Adrenal gland (tissue), 12 donors: Measurements from ENCODE around the gene OTOP3. TPM values are rescaled to one million over a fixed set of nuclear protein-coding genes. Genes with fewer than 3 reads are reported as not detected.

Source experiments
- DNase-seq, 7 donors: peaks; one replicate each; pipeline ENCODE4 v3.0.0-alpha.2; 2019 to 2020
- H3K27ac ChIP-seq, 5 donors: fragments of 200-600 bp; sonication (generic) in 4 of 5; 1 replicate in 3 of 5; 2 replicates in 2 of 5; pipeline versions ENCODE4 v1.5.1 to v1.8.0; 2016 to 2020; ENCODE audit warnings: mild to moderate bottlenecking in 1 of 5
- H3K27me3 ChIP-seq: fragments of 200-600 bp; 2 replicates; pipeline ENCODE4 v1.8.0; 2021
- H3K36me3 ChIP-seq, 2 donors: fragments of 200-600 bp; replicated peaks in 1 of 2; 1 replicate in 1 of 2; 2 replicates in 1 of 2; pipeline versions ENCODE4 v1.5.1 to v1.8.0; 2018 to 2022
- H3K4me1 ChIP-seq, 2 donors: fragments of 200-600 bp; replicated peaks in 1 of 2; 1 replicate in 1 of 2; 2 replicates in 1 of 2; pipeline versions ENCODE4 v1.5.1 to v1.8.0; 2018 to 2021
- H3K4me3 ChIP-seq, 4 donors: fragments of 200-600 bp; sonication (generic) in 3 of 4; one replicate each; pipeline ENCODE4 v1.5.1; 2016 to 2018
- H3K9me3 ChIP-seq, 3 donors: fragments of 200-600 bp; sonication (generic) in 1 of 3; replicated peaks in 1 of 3; 1 replicate in 2 of 3; 2 replicates in 1 of 3; pipeline versions ENCODE4 v1.5.1 to v1.8.0; 2016 to 2021
- CTCF ChIP-seq, 6 experiments: fragments of 450-650 bp in 4 of 6; fragments of 200-600 bp in 2 of 6; sonication (generic) in 1 of 6; IDR thresholded peaks; 1 replicate in 5 of 6; 2 replicates in 1 of 6; pipeline versions ENCODE4 v1.5.1 to v1.8.0; 2016 to 2021; ENCODE audit warnings: antibody characterized with exemption in 6 of 6, mild to moderate bottlenecking in 2 of 6, moderate library complexity in 1 of 6
- POLR2A ChIP-seq, 2 donors: fragments of 450-650 bp; IDR thresholded peaks; one replicate each; pipeline ENCODE4 v1.6.1; 2017; ENCODE audit warnings: antibody characterized with exemption in 2 of 2, mild to moderate bottlenecking in 2 of 2, moderate library complexity in 1 of 2
- WGBS, 4 donors: extraction: QIAGEN DNeasy Blood & Tissue Kit in 2 of 4; methylation state at CpG; one replicate each; pipeline versions ENCODE4 v1.1.5 to v1.1.7; 2013 to 2017; 5-methylcytosine and 5-hydroxymethylcytosine counted together
- intact Hi-C, 2 donors: fragments of 100-400 bp; cut with DNase I; formaldehyde crosslinking; loops; one replicate each; pipeline versions ENCODE4 v1.14.1 to v1.15.0; 2022 to 2023
- polyA plus RNA-seq, 3 donors: library from polyadenylated mRNA; stranded (reverse); fragments of 200-250 nt in 2 of 3; fragments of 350-450 nt in 1 of 3; fragmentation: Illumina TruSeq in 1 of 3; extraction: RNeasy Lipid Tissue Mini Kit (QIAGEN cat#74804) in 1 of 3; gene quantifications; one replicate each; pipeline ENCODE4 v1.2.3, GENCODE V29; 2013 to 2014
- total RNA-seq, 9 donors: library from RNA; depleted of rRNA in 4 of 9; stranded (reverse); fragments of >200 nt in 4 of 9; fragments of 120-200 nt in 1 of 9; fragmentation: NEBNext Ultra II Directional in 1 of 9; extraction: Animal tissue kit (Norgen Biotek cat#: 25700) in 1 of 9; gene quantifications; one replicate each; pipeline versions ENCODE4 v1.1.0 to v1.2.4, GENCODE V29; 2013 to 2023
- donor health status: healthy with polysubstance abuse.
- donor health status: Bipolar disorder and iron deficiency.
- donor health status: DM: yes; HTN: yes; CAD: no.
- donor health status: DM: no; HTN: no; CAD: no.
- donor health status: DM: no; HTN: no; CAD: no.
- donor health status: DM: yes; HTN: yes; CAD: no.

The OTOP3 gene
- total and polyA plus RNA-seq, 12 donors: not detected

GRCh38 chr17:74921769-74922168 lies 13.9 kb upstream of the OTOP3 start:
- WGBS, 4 donors: 82 to 96% (median 84%) methylated on average over 2 of the region's 2 CpGs
- DNase-seq: no peak
- peaks cover 13 to 20% of the 10 kb centered on the region in 2 donors for H3K4me1 ChIP-seq
- H3K36me3 ChIP-seq: no peaks in the 10 kb centered on the region
- H3K9me3 ChIP-seq: no peaks in the 10 kb centered on the region
- H3K27ac ChIP-seq: no peak overlapping the region
- TF ChIP-seq CTCF (IDR thresholded peaks at IDR 0.05) (no peak), POLR2A (IDR thresholded peaks at IDR 0.05) (no peak)
- H3K27me3 ChIP-seq: peaks cover 24% of the 10 kb centered on the region
- intact Hi-C loops: loop anchor here (5.0 kb wide), 1 partner anchor 36 kb away; no protein-coding TSS in a partner anchor
- H3K4me3 ChIP-seq: peak overlapping the region in 1 of 4 donors; percentile 65

GRCh38 chr17:74922172-74922571 lies 13.5 kb upstream of the OTOP3 start:
- peak in 6 of 7 donors; percentile 32 to 70 (median 53) for DNase-seq

GRCh38 chr17:74922694-74923537 lies 12.8 kb upstream of the OTOP3 start, which contains the start of gene USH1G:
TSS of gene USH1G (minus strand) at chr17:74923255. CDS start at chr17:74923073, 182 bp downstream.
- H3K27me3 ChIP-seq: peaks cover 24% of the 10 kb centered on the region
- WGBS, 4 donors: 3 to 23% (median 8%) methylated on average over 7 to 57 of the region's 57 CpGs
- peak in 3 of 7 donors; percentile 28 to 54 (median 43) for DNase-seq
- H3K4me1 ChIP-seq: peaks cover 13 to 20% of the 10 kb centered on the region in 2 donors
- H3K27ac ChIP-seq: no peak within 1 kb of the TSS
- no peaks in the 10 kb centered on the region for H3K9me3 ChIP-seq
- intact Hi-C loops: loop anchor here (5.0 kb wide), 1 partner anchor 34 kb away; no protein-coding TSS in a partner anchor
- TF ChIP-seq POLR2A (IDR thresholded peaks at IDR 0.05) (no peak), CTCF (IDR thresholded peaks at IDR 0.05) (no peak)
- peak within 1 kb of the TSS in 2 of 4 donors; percentile 24 to 65 for H3K4me3 ChIP-seq
- no peaks in the 10 kb centered on the region for H3K36me3 ChIP-seq

More at GRCh38 chr17:74922172-74922571, 13.5 kb upstream of the OTOP3 start:
- no peaks in the 10 kb centered on the region for H3K9me3 ChIP-seq
- TF ChIP-seq POLR2A (IDR thresholded peaks at IDR 0.05) (no peak), CTCF (IDR thresholded peaks at IDR 0.05) (no peak)
- no peak overlapping the region for H3K27ac ChIP-seq
- H3K27me3 ChIP-seq: peaks cover 24% of the 10 kb centered on the region
- H3K36me3 ChIP-seq: no peaks in the 10 kb centered on the region
- H3K4me1 ChIP-seq: peaks cover 13 to 20% of the 10 kb centered on the region in 2 donors
- intact Hi-C loops: loop anchor here (5.0 kb wide), 1 partner anchor 35 kb away; no protein-coding TSS in a partner anchor
- H3K4me3 ChIP-seq: peak overlapping the region in 1 of 4 donors; percentile 65
- 35 to 44% (median 37%) methylated on average over 3 to 6 of the region's 6 CpGs for WGBS, 4 donors

- DNase-seq: peak; percentile 56 to 81 (median 75)
- H3K4me3 ChIP-seq: peak overlapping the region in 2 of 4 donors; percentile 24 to 65
These were observed 12.0 kb upstream of the OTOP3 start for GRCh38 chr17:74923538-74924249.

More at GRCh38 chr17:74923538-74924249, 12.0 kb upstream of the OTOP3 start:
- H3K4me1 ChIP-seq: peaks cover 13 to 20% of the 10 kb centered on the region in 2 donors
- H3K36me3 ChIP-seq: no peaks in the 10 kb centered on the region
- TF ChIP-seq CTCF (IDR thresholded peaks at IDR 0.05) (peak; percentile 50 to 88 (median 72)), POLR2A (IDR thresholded peaks at IDR 0.05) (no peak)
- H3K27me3 ChIP-seq: peaks cover 24% of the 10 kb centered on the region
- H3K9me3 ChIP-seq: no peaks in the 10 kb centered on the region
- H3K27ac ChIP-seq: no peak overlapping the region
- intact Hi-C loops: loop anchor here (5.0 kb wide), 1 partner anchor 34 kb away; no protein-coding TSS in a partner anchor
- 2 to 5% (median 2%) methylated on average over 17 to 59 of the region's 59 CpGs for WGBS, 4 donors
